ENCODE results near the gene POU3F1. TPM values are rescaled to one million over a fixed set of nuclear protein-coding genes. Genes with fewer than 3 reads are reported as not detected.

Gene POU3F1
- total RNA-seq, 2 experiments from 2014 or later, result 0.13 TPM; not detected in 1

- H3K9me3 ChIP-seq (ENCODE audit: low read length), result no peaks in the 10 kb centered on the region
- no peak for TF ChIP-seq CTCF (conservative IDR thresholded peaks at IDR 0.05; ENCODE audit: low read length)
- no peak for TF ChIP-seq EZH2phosphoT487 (IDR thresholded peaks at IDR 0.05; ENCODE audit: borderline replicate concordance, low read depth, low read length)
- no peak overlapping the region for H3K27ac ChIP-seq (ENCODE audit: low read depth, low read length, poor library complexity, severe bottlenecking)
- CTCF ChIA-PET (ENCODE audit: unreplicated experiment), result no interaction called here
- DNase-seq (ENCODE audit: low spot score), result no peak
- no peaks in the 10 kb centered on the region for H3K9me2 ChIP-seq (ENCODE audit: insufficient read depth, low read length)
- no peak overlapping the region for H3K4me3 ChIP-seq (ENCODE audit: low read depth, low read length, poor library complexity, severe bottlenecking)
- no peaks in the 10 kb centered on the region for H3K79me2 ChIP-seq (ENCODE audit: insufficient read depth, low read depth, low read length)
- POLR2A ChIA-PET, result no interaction called here
- no peak overlapping the region for H3K4me2 ChIP-seq (ENCODE audit: low read length)
- no peaks in the 10 kb centered on the region for H4K20me1 ChIP-seq (ENCODE audit: insufficient read depth, low read length)
- no peaks in the 10 kb centered on the region for H3K4me1 ChIP-seq (ENCODE audit: insufficient read depth, low read length, poor library complexity, severe bottlenecking)
- H2AFZ ChIP-seq (ENCODE audit: low read length), result no peak overlapping the region
- intact Hi-C loops (cut with micrococcal nuclease; ENCODE audit: unreplicated experiment), result no loop called here
- BruUV-seq (replicated peaks), result no TSS peak
- no peaks in the 10 kb centered on the region for H3K36me3 ChIP-seq (ENCODE audit: insufficient read depth, low read length)
Observed at GRCh38 chr1:38094711-38095290, 48.2 kb upstream of the POU3F1 start.

- ChIA-PET POLR2A (no interaction called here), CTCF (ENCODE audit: unreplicated experiment) (no interaction called here)
- Histone ChIP-seq H3K27ac (ENCODE audit: low read depth, low read length, poor library complexity, severe bottlenecking) (no peak overlapping the region), H2AFZ (ENCODE audit: low read length) (no peak overlapping the region), H3K4me2 (ENCODE audit: low read length) (no peak overlapping the region), H4K20me1 (ENCODE audit: insufficient read depth, low read length) (no peaks in the 10 kb centered on the region), H3K4me3 (ENCODE audit: low read depth, low read length, poor library complexity, severe bottlenecking) (no peak overlapping the region), H3K9me2 (ENCODE audit: insufficient read depth, low read length) (no peaks in the 10 kb centered on the region), H3K79me2 (ENCODE audit: insufficient read depth, low read depth, low read length) (no peaks in the 10 kb centered on the region), H3K9me3 (ENCODE audit: low read length) (no peaks in the 10 kb centered on the region), H3K4me1 (ENCODE audit: insufficient read depth, low read length, poor library complexity, severe bottlenecking) (no peaks in the 10 kb centered on the region), H3K36me3 (ENCODE audit: insufficient read depth, low read length) (no peaks in the 10 kb centered on the region)
- no peak for DNase-seq (ENCODE audit: low spot score)
- no peak for TF ChIP-seq EZH2phosphoT487 (IDR thresholded peaks at IDR 0.05; ENCODE audit: borderline replicate concordance, low read depth, low read length)
- no peak for TF ChIP-seq CTCF (conservative IDR thresholded peaks at IDR 0.05; ENCODE audit: low read length)
- no TSS peak for BruUV-seq (replicated peaks)
- intact Hi-C loops (cut with micrococcal nuclease; ENCODE audit: unreplicated experiment), result no loop called here
Observed at GRCh38 chr1:38093569-38094520, 47.3 kb upstream of the POU3F1 start.

GRCh38 chr1:38092256-38092655 lies 45.7 kb upstream of the POU3F1 start:
- Histone ChIP-seq H2AFZ (ENCODE audit: low read length) (no peak overlapping the region), H3K9me3 (ENCODE audit: low read length) (no peaks in the 10 kb centered on the region), H4K20me1 (ENCODE audit: insufficient read depth, low read length) (no peaks in the 10 kb centered on the region), H3K79me2 (ENCODE audit: insufficient read depth, low read depth, low read length) (no peaks in the 10 kb centered on the region), H3K36me3 (ENCODE audit: insufficient read depth, low read length) (no peaks in the 10 kb centered on the region), H3K4me2 (ENCODE audit: low read length) (no peak overlapping the region), H3K4me3 (ENCODE audit: low read depth, low read length, poor library complexity, severe bottlenecking) (no peak overlapping the region), H3K27ac (ENCODE audit: low read depth, low read length, poor library complexity, severe bottlenecking) (no peak overlapping the region), H3K9me2 (ENCODE audit: insufficient read depth, low read length) (no peaks in the 10 kb centered on the region), H3K4me1 (ENCODE audit: insufficient read depth, low read length, poor library complexity, severe bottlenecking) (no peaks in the 10 kb centered on the region)
- ChIA-PET CTCF (ENCODE audit: unreplicated experiment) (interaction anchor here (0.6 kb wide), 1 partner anchor 1055 kb away, joined by 4 read pairs; no protein-coding TSS in a partner anchor), POLR2A (interaction anchor here (0.6 kb wide), 1 partner anchor 58 kb away, joined by 3 read pairs; no protein-coding TSS in a partner anchor)
- TF ChIP-seq EZH2phosphoT487 (IDR thresholded peaks at IDR 0.05; ENCODE audit: borderline replicate concordance, low read depth, low read length), result no peak
- TF ChIP-seq CTCF (conservative IDR thresholded peaks at IDR 0.05; ENCODE audit: low read length), result no peak
- BruUV-seq (replicated peaks), result no TSS peak
- intact Hi-C loops (cut with micrococcal nuclease; ENCODE audit: unreplicated experiment), result no loop called here
- DNase-seq (ENCODE audit: low spot score), result no peak
